CD4-positive, alpha-beta T cell treated with Interleukin-21 for 1 hour (primary cell): ENCODE results near the gene TBC1D2B.

Source experiments
- DNase-seq: peaks from one replicate; pipeline ENCODE4 v3.0.0-alpha.2; 2020

Gene TBC1D2B

GRCh38 chr15:78071383-78071782, 6.1 kb downstream of the TBC1D2B start:
- DNase-seq = no peak

GRCh38 chr15:78070049-78070700, 7.3 kb downstream of the TBC1D2B start:
- DNase-seq = peak; percentile 53

GRCh38 chr15:78069462-78070029, 8.0 kb downstream of the TBC1D2B start:
- DNase-seq = no peak

- no peak for DNase-seq
Measured at GRCh38 chr15:78069052-78069414, 8.5 kb downstream of the TBC1D2B start.

- no peak for DNase-seq
Measured at GRCh38 chr15:78067328-78068228, 9.9 kb downstream of the TBC1D2B start.

GRCh38 chr15:78065973-78066946, 11.3 kb downstream of the TBC1D2B start:
- no peak for DNase-seq

- no peak for DNase-seq
Measured at GRCh38 chr15:78065284-78065872, 12.1 kb downstream of the TBC1D2B start.

- no peak for DNase-seq
Measured at GRCh38 chr15:78064544-78064943, 13.0 kb downstream of the TBC1D2B start.

- no peak for DNase-seq
Measured at GRCh38 chr15:78063970-78064385, 13.5 kb downstream of the TBC1D2B start.

GRCh38 chr15:78063217-78063616, 14.3 kb downstream of the TBC1D2B start:
- no peak for DNase-seq

GRCh38 chr15:78061963-78062427, 15.5 kb downstream of the TBC1D2B start:
- peak; percentile 63 for DNase-seq

GRCh38 chr15:78060232-78060631, 17.3 kb downstream of the TBC1D2B start:
- no peak for DNase-seq

GRCh38 chr15:78059110-78059839, 18.2 kb downstream of the TBC1D2B start:
- DNase-seq = no peak

- no peak for DNase-seq
Measured at GRCh38 chr15:78058401-78058935, 19.0 kb downstream of the TBC1D2B start.

- no peak for DNase-seq
Measured at GRCh38 chr15:78057803-78058202, 19.7 kb downstream of the TBC1D2B start.

GRCh38 chr15:78056714-78057269, 20.7 kb downstream of the TBC1D2B start:
- no peak for DNase-seq

GRCh38 chr15:78055919-78056713, 21.4 kb downstream of the TBC1D2B start:
- DNase-seq = no peak

GRCh38 chr15:78054966-78055365, 22.5 kb downstream of the TBC1D2B start:
- DNase-seq = peak; percentile 72

- DNase-seq = no peak
Measured at GRCh38 chr15:78054518-78054917, 23.0 kb downstream of the TBC1D2B start.

GRCh38 chr15:78052545-78052944, 25.0 kb downstream of the TBC1D2B start:
- no peak for DNase-seq
